HepG2 (cell line): Measurements from ENCODE around the gene SLC22A23. TPM values are rescaled to one million over a fixed set of nuclear protein-coding genes. Genes with fewer than 3 reads are reported as not detected.

Experiments used
- ATAC-seq: fragments of 200-7000 bp; cut with Tn5 transposase; 3 replicates; pipeline ENCODE4 v1.9.1; 2020; ENCODE audit warnings: mild to moderate bottlenecking, moderate library complexity
- BruUV-seq: library from RNA; stranded (reverse); fragments of 400-500 nt; replicated peaks from 2 replicates; lab custom pipeline; 2021; lab: Mats Ljungman, UMichigan
- CTCF ChIA-PET: fragments of 300-600 bp; formaldehyde crosslinking; extraction: SDS; loops from one replicate; lab custom pipeline; 2021; ENCODE audit warnings: low total read pairs, inconsistent platforms, low intra/inter-chr PET ratio; lab: Yijun Ruan, JAX
- POLR2A ChIA-PET: fragments of 350-600 bp; sonication (Branson Sonifier 250); formaldehyde crosslinking; loops from one replicate; lab custom pipeline; 2020; ENCODE audit warnings: antibody characterized with exemption, inconsistent platforms; lab: Yijun Ruan, JAX
- DNase-seq: peaks from one replicate; pipeline ENCODE4 v3.0.0-alpha.2; 2015; ENCODE audit warnings: low spot score
- FAIRE-seq: peaks from 3 replicates; lab custom pipeline; 2011; peaks lifted over from hg19 to GRCh38; lab: Jason Lieb, UNC
- H2AFZ ChIP-seq: one replicate; pipeline ENCODE4 v1.6.1; 2011; ENCODE audit warnings: low read length, inconsistent platforms
- H3K27ac ChIP-seq: fragments of 300-600 bp; 3 replicates; pipeline ENCODE4 v1.8.0; 2011; ENCODE audit warnings: mixed run types, mild to moderate bottlenecking, mixed read lengths, low read length, inconsistent platforms; ENCODE audit not compliant: insufficient read depth; ENCODE audit errors: extremely low read length
- H3K27me3 ChIP-seq, 2 experiments: fragments of 200-600 bp in 1 of 2; 2 replicates in 1 of 2; 3 replicates in 1 of 2; pipeline versions ENCODE4 v1.6.0 to v1.8.0; 2011; ENCODE audit warnings: low read length in 2 of 2, mild to moderate bottlenecking in 2 of 2, moderate library complexity in 2 of 2, inconsistent platforms in 1 of 2; ENCODE audit not compliant: insufficient read depth in 2 of 2, control insufficient read depth in 1 of 2
- H3K36me3 ChIP-seq, 2 experiments: fragments of 200-600 bp in 1 of 2; replicated peaks in 1 of 2; 2 replicates in 1 of 2; 3 replicates in 1 of 2; pipeline versions ENCODE4 v1.5.1 to v1.8.0; 2011; ENCODE audit warnings: low read length in 2 of 2, inconsistent platforms in 1 of 2; ENCODE audit not compliant: insufficient read depth in 2 of 2, control insufficient read depth in 1 of 2
- H3K4me1 ChIP-seq: 2 replicates; pipeline ENCODE4 v1.5.1; 2012; ENCODE audit warnings: low read length, inconsistent platforms; ENCODE audit not compliant: insufficient read depth
- H3K4me2 ChIP-seq: 2 replicates; pipeline ENCODE4 v1.6.0; 2011; ENCODE audit warnings: low read depth, low read length, inconsistent platforms
- H3K4me3 ChIP-seq, 3 experiments: fragments of 200-600 bp in 1 of 3; sonication (generic), shearing (Covaris generic) in 1 of 3; replicated peaks in 1 of 3; 2 replicates each; pipeline ENCODE4 v1.5.1; 2011 to 2016; ENCODE audit warnings: low read length in 3 of 3, inconsistent platforms in 2 of 3, low read depth in 2 of 3, mild to moderate bottlenecking in 2 of 3, control low read depth in 1 of 3, mixed read lengths in 1 of 3; ENCODE audit not compliant: insufficient read depth in 1 of 3
- H3K79me2 ChIP-seq: one replicate; pipeline ENCODE4 v1.6.1; 2011; ENCODE audit warnings: low read length, inconsistent platforms; ENCODE audit not compliant: insufficient read depth
- H3K9ac ChIP-seq: 2 replicates; pipeline ENCODE4 v1.6.0; 2011; ENCODE audit warnings: mild to moderate bottlenecking, low read depth, low read length, inconsistent platforms; ENCODE audit not compliant: insufficient read depth
- H3K9me3 ChIP-seq: 2 replicates; pipeline ENCODE4 v1.5.1; 2012; ENCODE audit warnings: mild to moderate bottlenecking, low read length
- H4K20me1 ChIP-seq: 2 replicates; pipeline ENCODE4 v1.6.0; 2011; ENCODE audit warnings: inconsistent platforms, mild to moderate bottlenecking, low read length, moderate library complexity; ENCODE audit not compliant: insufficient read depth
- BHLHE40 ChIP-seq: IDR thresholded peaks from 2 replicates; pipeline ENCODE4 v1.6.1; 2011; ENCODE audit warnings: low read length, improper control_type of control experiment
- IRF2 ChIP-seq: IDR thresholded peaks from 2 replicates; pipeline ENCODE4 v1.6.1; 2018; ENCODE audit warnings: missing genetic modification reagents, missing compliant biosample characterization
- KAT2B ChIP-seq: fragments of 150-350 bp; IDR thresholded peaks from 2 replicates; pipeline ENCODE4 v1.6.1; 2014; ENCODE audit warnings: low read depth, low read length, borderline replicate concordance
- MEIS1 ChIP-seq: sonication (generic); formaldehyde crosslinking; IDR thresholded peaks from 2 replicates; pipeline ENCODE4 v1.9.0; 2021; ENCODE audit warnings: mild to moderate bottlenecking, missing genetic modification reagents, moderate library complexity, borderline replicate concordance
- RARG ChIP-seq: sonication (generic); formaldehyde crosslinking; IDR thresholded peaks from 2 replicates; pipeline ENCODE4 v1.4.0; 2020; ENCODE audit warnings: low read depth, mild to moderate bottlenecking, missing genetic modification reagents
- SALL2 ChIP-seq: sonication (generic); formaldehyde crosslinking; IDR thresholded peaks from 2 replicates; pipeline ENCODE4 v1.8.1; 2023; ENCODE audit warnings: mild to moderate bottlenecking, missing genetic modification reagents, inconsistent platforms
- ZBTB7A ChIP-seq: sonication (generic); formaldehyde crosslinking; IDR thresholded peaks from 2 replicates; pipeline ENCODE4 v1.8.0; 2022; ENCODE audit warnings: mild to moderate bottlenecking, missing genetic modification reagents
- ZFP82 ChIP-seq: sonication (generic); formaldehyde crosslinking; IDR thresholded peaks from 2 replicates; pipeline ENCODE4 v1.5.1; 2020; ENCODE audit warnings: mild to moderate bottlenecking, missing genetic modification reagents, borderline replicate concordance
- ZNF121 ChIP-seq: sonication (generic); formaldehyde crosslinking; IDR thresholded peaks from 2 replicates; pipeline ENCODE4 v1.5.0; 2020; ENCODE audit warnings: mild to moderate bottlenecking, missing genetic modification reagents
- ZNF225 ChIP-seq: sonication (generic); formaldehyde crosslinking; IDR thresholded peaks from 2 replicates; pipeline ENCODE4 v1.4.0; 2020; ENCODE audit warnings: mild to moderate bottlenecking, missing genetic modification reagents
- ZNF296 ChIP-seq: sonication (generic); formaldehyde crosslinking; conservative IDR thresholded peaks from 2 replicates; pipeline ENCODE4 v1.5.0; 2020; ENCODE audit warnings: mild to moderate bottlenecking, missing genetic modification reagents
- WGBS: methylation state at CpG from one replicate; pipeline ENCODE4 v1.1.6; 2017; ENCODE audit warnings: low lambda C conversion rate; 5-methylcytosine and 5-hydroxymethylcytosine counted together
- in situ Hi-C: cut with HindIII; loops from 2 replicates; pipeline ENCODE4 v1.10.0; 2017; ENCODE audit warnings: low pct_unique_long_range_greater_than_20kb; ENCODE audit not compliant: extremely low pct_ligation_motif_present
- intact Hi-C: fragments of 100-400 bp; cut with micrococcal nuclease; formaldehyde crosslinking; loops from one replicate; pipeline ENCODE4 v1.10.0; 2022; ENCODE audit not compliant: unreplicated experiment
- polyA plus RNA-seq, 8 experiments: library from polyadenylated mRNA; depleted of rRNA in 3 of 8; stranded (reverse) in 7 of 8; unstranded in 1 of 8; fragments of >200 nt; fragmentation: Illumina TruSeq in 4 of 8; extraction: Trizol in 4 of 8; gene quantifications; 2 replicates each; pipeline versions ENCODE4 v1.2.1 to v1.2.3, GENCODE V29; 2011 to 2016; ENCODE audit warnings: low read depth in 4 of 8, missing spikeins in 1 of 8, mixed read lengths in 1 of 8; ENCODE audit not compliant: insufficient read depth in 1 of 8
- total RNA-seq, 5 experiments: library from RNA; depleted of rRNA; stranded (reverse); fragments of >200 nt; fragmentation: Illumina TruSeq; extraction: Trizol; gene quantifications; 2 replicates each; pipeline ENCODE4 v1.2.3, GENCODE V29; 2016; ENCODE audit warnings: low read depth in 1 of 5
- TF ChIP-seq, protein P1 (sequence below): sonication (generic); formaldehyde crosslinking; IDR thresholded peaks from 2 replicates; pipeline ENCODE4 v1.8.0; 2022; ENCODE audit warnings: mild to moderate bottlenecking, missing genetic modification reagents, moderate library complexity
- TF ChIP-seq, protein P2 (sequence below): sonication (generic); formaldehyde crosslinking; IDR thresholded peaks from 2 replicates; pipeline ENCODE4 v1.9.0; 2021; ENCODE audit warnings: missing genetic modification reagents, borderline replicate concordance
- TF ChIP-seq, protein P3 (sequence below): IDR thresholded peaks from 2 replicates; pipeline ENCODE4 v1.6.1; 2012; ENCODE audit warnings: inconsistent platforms
- TF ChIP-seq, protein P4 (sequence below): fragments of 450-650 bp; IDR thresholded peaks from 2 replicates; pipeline ENCODE4 v1.6.1; 2017
- TF ChIP-seq, protein P5 (sequence below): sonication (generic); formaldehyde crosslinking; IDR thresholded peaks from 2 replicates; pipeline ENCODE4 v1.4.0; 2020; ENCODE audit warnings: missing genetic modification reagents, borderline replicate concordance

Gene SLC22A23
- total and polyA plus RNA-seq, 2 of the 13 experiments (the other 11 are each of a cell fraction or from before 2014, with no cell fraction given), result 11.8 to 17.5 TPM

DNA sequence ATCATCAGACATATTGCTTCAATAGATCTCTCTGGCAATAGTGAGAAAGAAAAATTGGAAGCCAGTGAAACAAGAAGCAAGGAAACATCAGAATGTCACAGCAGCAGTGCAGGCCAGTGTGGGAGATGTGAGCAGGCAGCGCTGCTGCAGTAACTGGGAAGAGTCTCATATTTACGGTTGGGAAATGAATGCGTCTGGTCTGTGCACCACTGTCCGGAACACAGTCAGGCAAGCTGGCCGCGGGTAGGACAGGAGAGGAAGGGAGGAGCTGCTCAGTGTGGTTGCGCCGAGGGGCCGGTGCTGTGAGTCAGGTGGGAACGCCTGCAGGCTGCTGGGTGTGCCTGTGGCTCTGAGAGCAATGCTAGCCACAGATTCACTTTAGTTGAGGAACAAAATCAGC, 204.5 kb downstream of the SLC22A23 start (continued):
- TF ChIP-seq KAT2B (no peak), ZNF121 (CRISPR knock-in tag) (no peak), SALL2 (CRISPR knock-in tag) (no peak), RARG (CRISPR knock-in tag) (no peak), BHLHE40 (no peak), MEIS1 (CRISPR knock-in tag) (no peak), ZNF225 (CRISPR knock-in tag) (no peak)
- TF ChIP-seq, protein P1, sequence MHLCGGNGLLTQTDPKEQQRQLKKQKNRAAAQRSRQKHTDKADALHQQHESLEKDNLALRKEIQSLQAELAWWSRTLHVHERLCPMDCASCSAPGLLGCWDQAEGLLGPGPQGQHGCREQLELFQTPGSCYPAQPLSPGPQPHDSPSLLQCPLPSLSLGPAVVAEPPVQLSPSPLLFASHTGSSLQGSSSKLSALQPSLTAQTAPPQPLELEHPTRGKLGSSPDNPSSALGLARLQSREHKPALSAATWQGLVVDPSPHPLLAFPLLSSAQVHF (CRISPR knock-in tag), result no peak
- TF ChIP-seq, protein P2, sequence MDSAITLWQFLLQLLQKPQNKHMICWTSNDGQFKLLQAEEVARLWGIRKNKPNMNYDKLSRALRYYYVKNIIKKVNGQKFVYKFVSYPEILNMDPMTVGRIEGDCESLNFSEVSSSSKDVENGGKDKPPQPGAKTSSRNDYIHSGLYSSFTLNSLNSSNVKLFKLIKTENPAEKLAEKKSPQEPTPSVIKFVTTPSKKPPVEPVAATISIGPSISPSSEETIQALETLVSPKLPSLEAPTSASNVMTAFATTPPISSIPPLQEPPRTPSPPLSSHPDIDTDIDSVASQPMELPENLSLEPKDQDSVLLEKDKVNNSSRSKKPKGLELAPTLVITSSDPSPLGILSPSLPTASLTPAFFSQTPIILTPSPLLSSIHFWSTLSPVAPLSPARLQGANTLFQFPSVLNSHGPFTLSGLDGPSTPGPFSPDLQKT (CRISPR knock-in tag), result no peak

DNA sequence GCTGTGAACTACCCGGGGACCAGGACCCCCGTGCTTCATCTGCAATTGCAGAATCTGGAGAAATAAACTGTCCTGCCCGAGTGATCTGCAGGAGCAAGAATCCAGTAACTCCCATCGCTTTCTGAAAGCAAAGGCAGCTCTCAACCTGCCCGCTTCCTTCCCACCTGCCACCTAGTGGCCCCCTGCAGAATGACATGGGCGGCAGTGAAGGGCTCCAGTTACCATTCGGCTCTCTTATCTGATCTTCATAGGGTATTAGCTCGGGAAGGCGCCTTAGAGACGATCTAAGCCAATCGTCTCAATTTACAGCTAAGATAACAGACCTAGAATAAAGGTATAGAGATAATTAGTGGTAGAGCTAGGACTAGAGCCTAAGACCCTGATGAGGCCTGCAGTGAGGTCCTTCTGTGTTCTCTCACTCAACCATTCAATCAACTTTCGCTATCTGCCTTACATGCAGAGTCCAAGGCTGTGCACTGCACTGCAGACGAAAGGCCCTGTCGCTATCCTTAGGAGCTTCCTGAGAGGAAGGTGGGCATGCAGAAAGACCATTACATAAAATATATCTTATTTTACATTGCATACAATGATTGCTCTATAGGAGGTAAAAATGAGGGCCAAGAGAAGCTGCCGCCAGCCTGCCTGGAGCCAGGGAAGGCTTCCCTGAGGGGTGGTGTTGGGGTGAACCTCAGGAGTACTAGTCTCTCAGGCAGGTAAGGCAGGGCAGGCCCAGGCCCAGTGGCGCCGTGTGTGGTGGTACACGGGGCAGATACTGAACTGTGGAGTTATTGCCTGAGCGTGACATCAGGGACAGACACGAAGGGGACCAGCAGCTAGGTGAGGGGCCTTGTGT, 205.2 kb downstream of the SLC22A23 start:
- H3K9me3 ChIP-seq, result no peaks in the 10 kb centered on the region
- peaks cover 46% of the 10 kb centered on the region for H3K4me1 ChIP-seq
- intact Hi-C loops (loop anchor here (1.0 to 2.0 kb wide), 3 partner anchors 89 to 133 kb away; partner anchors contain the start of gene BPHL), in situ Hi-C loops (loop anchor here (10.0 kb wide), 1 partner anchor 257 kb away; the partner anchor contains the start of gene NQO2)
- no peaks in the 10 kb centered on the region for H4K20me1 ChIP-seq
- H2AFZ ChIP-seq, result no peak overlapping the region
- CTCF ChIA-PET, result interaction anchor here (1.1 to 2.5 kb wide), 4 partner anchors 9 to 480 kb away, joined by 3 to 20 read pairs (median 3); no protein-coding TSS in a partner anchor
- peak; percentile 97 for FAIRE-seq
- H3K9ac ChIP-seq, result no peak overlapping the region; the same call in 1 of the 2 replicates
- H3K79me2 ChIP-seq, result no peaks in the 10 kb centered on the region
- H3K36me3 ChIP-seq, result no peaks in the 10 kb centered on the region
- H3K27ac ChIP-seq, result no peak overlapping the region
- peaks cover 1 to 50% of the 10 kb centered on the region in 2 experiments; a peak in 3 of 5 replicates for H3K27me3 ChIP-seq
- BruUV-seq, result no TSS peak
- peak; percentile 77 for DNase-seq
- POLR2A ChIA-PET, result interaction anchor here (0.5 to 2.3 kb wide), 16 partner anchors 11 to 497 kb away, joined by 3 to 14 read pairs (median 4); partner anchors contain the start of genes BPHL, RIPK1, TUBB2A and WRNIP1
- ATAC-seq, result peak; percentile 78
- H3K4me3 ChIP-seq, result peak overlapping the region; percentile 6 to 57 (median 20); a peak in 4 of 6 replicates
- peak overlapping the region; percentile 81 for H3K4me2 ChIP-seq
- WGBS, result 6% methylated on average over 20 of the region's 20 CpGs
- TF ChIP-seq, protein P3, sequence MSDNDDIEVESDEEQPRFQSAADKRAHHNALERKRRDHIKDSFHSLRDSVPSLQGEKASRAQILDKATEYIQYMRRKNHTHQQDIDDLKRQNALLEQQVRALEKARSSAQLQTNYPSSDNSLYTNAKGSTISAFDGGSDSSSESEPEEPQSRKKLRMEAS, result no peak
- no peak for TF ChIP-seq ZBTB7A (CRISPR knock-in tag)
- peak; percentile 78; the same call in 1 of the 2 replicates for TF ChIP-seq IRF2 (CRISPR knock-in tag)
- TF ChIP-seq ZFP82 (CRISPR knock-in tag), result peak; percentile 81
- TF ChIP-seq, protein P4, sequence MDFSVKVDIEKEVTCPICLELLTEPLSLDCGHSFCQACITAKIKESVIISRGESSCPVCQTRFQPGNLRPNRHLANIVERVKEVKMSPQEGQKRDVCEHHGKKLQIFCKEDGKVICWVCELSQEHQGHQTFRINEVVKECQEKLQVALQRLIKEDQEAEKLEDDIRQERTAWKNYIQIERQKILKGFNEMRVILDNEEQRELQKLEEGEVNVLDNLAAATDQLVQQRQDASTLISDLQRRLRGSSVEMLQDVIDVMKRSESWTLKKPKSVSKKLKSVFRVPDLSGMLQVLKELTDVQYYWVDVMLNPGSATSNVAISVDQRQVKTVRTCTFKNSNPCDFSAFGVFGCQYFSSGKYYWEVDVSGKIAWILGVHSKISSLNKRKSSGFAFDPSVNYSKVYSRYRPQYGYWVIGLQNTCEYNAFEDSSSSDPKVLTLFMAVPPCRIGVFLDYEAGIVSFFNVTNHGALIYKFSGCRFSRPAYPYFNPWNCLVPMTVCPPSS, result no peak
- TF ChIP-seq, protein P5, sequence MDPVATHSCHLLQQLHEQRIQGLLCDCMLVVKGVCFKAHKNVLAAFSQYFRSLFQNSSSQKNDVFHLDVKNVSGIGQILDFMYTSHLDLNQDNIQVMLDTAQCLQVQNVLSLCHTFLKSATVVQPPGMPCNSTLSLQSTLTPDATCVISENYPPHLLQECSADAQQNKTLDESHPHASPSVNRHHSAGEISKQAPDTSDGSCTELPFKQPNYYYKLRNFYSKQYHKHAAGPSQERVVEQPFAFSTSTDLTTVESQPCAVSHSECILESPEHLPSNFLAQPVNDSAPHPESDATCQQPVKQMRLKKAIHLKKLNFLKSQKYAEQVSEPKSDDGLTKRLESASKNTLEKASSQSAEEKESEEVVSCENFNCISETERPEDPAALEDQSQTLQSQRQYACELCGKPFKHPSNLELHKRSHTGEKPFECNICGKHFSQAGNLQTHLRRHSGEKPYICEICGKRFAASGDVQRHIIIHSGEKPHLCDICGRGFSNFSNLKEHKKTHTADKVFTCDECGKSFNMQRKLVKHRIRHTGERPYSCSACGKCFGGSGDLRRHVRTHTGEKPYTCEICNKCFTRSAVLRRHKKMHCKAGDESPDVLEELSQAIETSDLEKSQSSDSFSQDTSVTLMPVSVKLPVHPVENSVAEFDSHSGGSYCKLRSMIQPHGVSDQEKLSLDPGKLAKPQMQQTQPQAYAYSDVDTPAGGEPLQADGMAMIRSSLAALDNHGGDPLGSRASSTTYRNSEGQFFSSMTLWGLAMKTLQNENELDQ (CRISPR knock-in tag), result no peak
- no peak for TF ChIP-seq ZNF296 (CRISPR knock-in tag)
